Activated CD4-positive, alpha-beta T cell treated with anti-CD3 and anti-CD28 coated beads, Interleukin-2, amount 50 U/mL, for 1 hour (primary cell): Measurements from ENCODE around the gene KDM3B.
"Not testable (repeated sequence)": the region's sequence is repeated elsewhere in the genome, so short reads cannot be mapped to it uniquely, and the experiment has no call there.

Experiments
- DNase-seq: peaks from one replicate; pipeline ENCODE4 v3.0.0-alpha.2; 2020

Gene KDM3B

GRCh38 chr5:138468133-138468965, 115.9 kb downstream of the KDM3B start:
- peak; percentile 45 for DNase-seq

DNA sequence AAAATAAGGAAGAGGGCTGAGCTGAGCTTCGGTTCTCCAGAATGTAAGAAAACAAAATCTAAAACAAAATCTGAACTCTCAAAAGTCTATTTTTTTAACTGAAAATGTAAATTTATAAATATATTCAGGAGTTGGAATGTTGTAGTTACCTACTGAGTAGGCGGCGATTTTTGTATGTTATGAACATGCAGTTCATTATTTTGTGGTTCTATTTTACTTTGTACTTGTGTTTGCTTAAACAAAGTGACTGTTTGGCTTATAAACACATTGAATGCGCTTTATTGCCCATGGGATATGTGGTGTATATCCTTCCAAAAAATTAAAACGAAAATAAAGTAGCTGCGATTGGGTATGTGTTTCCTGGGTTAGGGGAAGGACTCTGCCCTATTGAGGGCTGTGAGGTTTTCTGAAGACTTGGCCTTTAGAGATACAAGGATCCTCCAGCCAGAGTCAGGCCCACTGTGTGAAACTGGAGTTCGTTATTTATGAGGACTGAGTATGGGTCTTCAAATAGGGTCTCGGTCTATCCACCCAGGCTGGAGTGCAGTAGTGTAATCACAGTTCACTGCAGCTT, 116.6 kb downstream of the KDM3B start:
- DNase-seq = no peak

- peak; percentile 62 for DNase-seq
Observed at GRCh38 chr5:138469540-138470321, 117.2 kb downstream of the KDM3B start.

GRCh38 chr5:138470322-138471051, 118.0 kb downstream of the KDM3B start:
- no peak for DNase-seq

DNA sequence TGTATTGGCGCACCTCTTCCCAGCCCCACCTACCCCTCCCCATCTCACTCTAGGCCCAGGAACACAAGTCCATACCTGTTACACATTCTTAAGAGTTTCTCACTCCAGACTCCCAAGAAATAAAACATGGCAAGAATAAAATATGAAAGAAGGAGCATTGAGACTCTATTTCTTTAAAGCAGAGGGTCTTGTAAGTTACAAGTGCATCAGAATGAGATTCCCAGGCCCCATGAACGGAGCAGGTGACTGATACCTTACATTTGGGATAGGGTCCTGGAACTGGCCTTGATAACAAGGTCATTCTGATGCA, 118.5 kb downstream of the KDM3B start:
- no peak for DNase-seq

- no peak for DNase-seq
Observed at GRCh38 chr5:138472353-138472752, 119.9 kb downstream of the KDM3B start.

DNA sequence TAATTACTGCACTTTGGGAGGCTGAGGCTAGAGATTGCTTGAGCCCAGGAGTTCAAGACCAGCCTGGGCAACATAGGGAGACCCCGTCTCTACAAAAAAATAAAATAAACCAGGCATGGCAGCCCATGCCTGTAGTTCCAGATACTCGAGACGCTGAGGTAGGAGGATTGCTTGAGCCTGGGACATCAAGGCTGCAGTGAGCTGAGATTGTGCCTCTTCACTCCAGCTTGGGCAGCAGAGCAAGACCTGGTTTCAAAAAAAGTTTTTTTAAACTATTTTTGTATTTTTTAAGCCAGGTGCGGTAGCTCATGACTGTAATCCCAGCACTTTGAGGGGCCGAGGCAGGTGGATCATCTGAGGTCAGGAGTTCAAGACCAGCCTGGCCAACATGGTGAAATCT, 120.7 kb downstream of the KDM3B start:
- not testable (repeated sequence) for DNase-seq

DNA sequence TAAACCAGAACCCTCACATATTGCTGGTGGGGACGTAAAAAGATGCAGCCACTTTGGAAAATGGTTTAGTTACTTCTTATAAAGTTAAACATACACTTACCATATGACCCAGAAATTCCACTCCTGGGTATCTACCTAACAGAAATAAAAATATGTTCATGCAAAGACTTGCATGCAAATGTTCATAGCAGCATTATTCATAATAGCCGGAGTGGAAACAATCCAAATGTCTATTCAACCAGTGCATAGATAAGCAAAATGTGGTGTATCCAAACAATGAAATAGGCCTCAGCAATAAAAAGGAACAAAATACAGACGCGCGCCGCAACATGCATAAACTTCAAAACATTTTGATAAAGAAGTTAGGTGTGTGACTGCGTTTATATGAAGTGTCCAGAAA, 124.4 kb downstream of the KDM3B start:
- DNase-seq = no peak

DNA sequence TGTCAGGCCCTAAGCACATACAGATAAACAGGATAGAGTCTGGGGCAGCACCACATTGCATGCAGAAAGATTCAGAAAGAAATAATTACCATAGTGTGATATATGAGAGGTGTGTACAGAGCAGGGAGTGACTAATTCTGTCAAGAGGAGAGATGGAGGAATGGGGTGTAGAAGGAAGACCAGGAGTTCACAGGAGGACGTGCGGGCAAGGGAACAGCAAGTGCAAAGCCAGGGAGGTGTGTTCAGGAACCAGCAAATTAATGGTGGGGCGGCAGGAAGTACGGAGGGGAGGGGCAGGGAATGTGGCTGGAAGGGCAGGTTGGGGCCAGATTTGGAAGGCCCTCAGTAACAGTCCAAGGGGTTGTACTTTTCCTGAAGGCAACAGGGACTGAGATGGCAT, 130.2 kb downstream of the KDM3B start:
- no peak for DNase-seq
